Fibroblast of pulmonary artery (primary cell): ENCODE results near the gene PIEZO2.
A peak's percentile ranks its signal among the peaks of the same experiment; 100 is the strongest.

Experiments used
- DNase-seq: peaks from one replicate; pipeline ENCODE4 v3.0.0-alpha.2; 2010; ENCODE audit warnings: low read depth
- H3K4me3 ChIP-seq: replicated peaks from 2 replicates; pipeline ENCODE4 v1.5.1; 2011; ENCODE audit warnings: low read depth, mild to moderate bottlenecking, control low read depth, low read length, moderate library complexity
- TF ChIP-seq, protein P1 (sequence below): IDR thresholded peaks from 2 replicates; pipeline ENCODE4 v1.5.1; 2011; ENCODE audit warnings: mild to moderate bottlenecking, control low read depth, low read length, inconsistent platforms; ENCODE audit errors: missing control alignments

The PIEZO2 gene

DNA sequence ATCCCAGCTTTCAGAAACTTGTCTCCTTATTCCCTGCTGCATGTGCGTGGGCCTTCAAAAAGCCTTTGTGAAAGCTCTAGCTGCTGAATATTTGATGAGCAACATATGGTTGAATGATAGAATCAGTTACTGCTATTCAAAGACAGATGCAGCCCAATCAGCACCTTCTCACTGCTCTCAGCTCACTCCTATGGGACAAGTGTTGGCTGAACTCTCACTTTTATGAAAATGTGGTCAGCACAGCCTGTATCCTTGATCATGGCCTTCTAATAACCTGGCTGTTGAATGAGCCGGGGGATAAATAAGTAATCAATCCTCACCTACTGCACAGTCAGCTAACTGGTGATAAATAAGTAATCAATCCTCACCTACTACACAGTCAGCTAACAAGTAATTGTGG is 103.2 kb downstream of the PIEZO2 start:
- no peak overlapping the region for H3K4me3 ChIP-seq
- TF ChIP-seq, protein P1, sequence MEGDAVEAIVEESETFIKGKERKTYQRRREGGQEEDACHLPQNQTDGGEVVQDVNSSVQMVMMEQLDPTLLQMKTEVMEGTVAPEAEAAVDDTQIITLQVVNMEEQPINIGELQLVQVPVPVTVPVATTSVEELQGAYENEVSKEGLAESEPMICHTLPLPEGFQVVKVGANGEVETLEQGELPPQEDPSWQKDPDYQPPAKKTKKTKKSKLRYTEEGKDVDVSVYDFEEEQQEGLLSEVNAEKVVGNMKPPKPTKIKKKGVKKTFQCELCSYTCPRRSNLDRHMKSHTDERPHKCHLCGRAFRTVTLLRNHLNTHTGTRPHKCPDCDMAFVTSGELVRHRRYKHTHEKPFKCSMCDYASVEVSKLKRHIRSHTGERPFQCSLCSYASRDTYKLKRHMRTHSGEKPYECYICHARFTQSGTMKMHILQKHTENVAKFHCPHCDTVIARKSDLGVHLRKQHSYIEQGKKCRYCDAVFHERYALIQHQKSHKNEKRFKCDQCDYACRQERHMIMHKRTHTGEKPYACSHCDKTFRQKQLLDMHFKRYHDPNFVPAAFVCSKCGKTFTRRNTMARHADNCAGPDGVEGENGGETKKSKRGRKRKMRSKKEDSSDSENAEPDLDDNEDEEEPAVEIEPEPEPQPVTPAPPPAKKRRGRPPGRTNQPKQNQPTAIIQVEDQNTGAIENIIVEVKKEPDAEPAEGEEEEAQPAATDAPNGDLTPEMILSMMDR, result no peak
- no peak for DNase-seq

DNA sequence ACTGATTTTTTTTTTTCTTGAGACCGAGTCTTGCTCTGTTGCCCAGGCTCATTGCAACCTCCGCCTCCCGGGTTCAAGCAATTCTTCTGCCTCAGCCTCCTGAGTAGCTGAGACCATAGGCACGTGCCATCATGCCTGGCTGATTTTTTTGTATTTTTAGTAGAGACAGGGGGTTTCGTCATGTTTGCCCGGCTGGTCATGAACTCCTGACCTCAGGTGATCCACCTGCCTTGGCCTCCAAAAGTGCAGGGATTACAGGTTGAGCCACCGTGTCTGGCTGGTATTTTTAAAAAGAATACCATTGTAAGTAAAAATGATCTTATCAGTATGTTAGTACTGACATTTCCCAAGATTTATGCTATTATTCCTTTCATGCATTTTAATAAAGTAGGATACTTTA is 105.7 kb downstream of the PIEZO2 start:
- TF ChIP-seq, protein P1, result no peak
- H3K4me3 ChIP-seq, result no peak overlapping the region
- no peak for DNase-seq

DNA sequence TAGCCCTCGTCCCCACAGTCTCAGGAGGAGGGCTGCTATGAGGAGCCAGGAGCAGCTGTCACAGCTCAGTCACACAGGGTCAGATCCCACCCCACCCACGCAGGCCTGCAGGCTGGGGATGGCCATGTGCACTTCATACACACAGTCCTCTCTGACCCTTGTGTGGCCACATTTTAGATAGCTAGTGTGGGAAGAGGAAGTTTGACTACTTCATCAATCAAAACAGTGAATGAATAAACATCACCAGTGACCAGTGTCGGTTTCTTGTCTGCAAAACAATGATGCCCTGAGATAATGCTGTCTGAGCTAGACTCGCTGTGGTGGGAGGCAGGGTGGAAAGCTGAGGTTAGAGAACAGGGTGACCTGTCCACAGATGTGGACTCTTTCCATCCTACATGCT is 107.1 kb downstream of the PIEZO2 start:
- H3K4me3 ChIP-seq, result no peak overlapping the region
- TF ChIP-seq, protein P1, result no peak
- DNase-seq, result peak; percentile 71

DNA sequence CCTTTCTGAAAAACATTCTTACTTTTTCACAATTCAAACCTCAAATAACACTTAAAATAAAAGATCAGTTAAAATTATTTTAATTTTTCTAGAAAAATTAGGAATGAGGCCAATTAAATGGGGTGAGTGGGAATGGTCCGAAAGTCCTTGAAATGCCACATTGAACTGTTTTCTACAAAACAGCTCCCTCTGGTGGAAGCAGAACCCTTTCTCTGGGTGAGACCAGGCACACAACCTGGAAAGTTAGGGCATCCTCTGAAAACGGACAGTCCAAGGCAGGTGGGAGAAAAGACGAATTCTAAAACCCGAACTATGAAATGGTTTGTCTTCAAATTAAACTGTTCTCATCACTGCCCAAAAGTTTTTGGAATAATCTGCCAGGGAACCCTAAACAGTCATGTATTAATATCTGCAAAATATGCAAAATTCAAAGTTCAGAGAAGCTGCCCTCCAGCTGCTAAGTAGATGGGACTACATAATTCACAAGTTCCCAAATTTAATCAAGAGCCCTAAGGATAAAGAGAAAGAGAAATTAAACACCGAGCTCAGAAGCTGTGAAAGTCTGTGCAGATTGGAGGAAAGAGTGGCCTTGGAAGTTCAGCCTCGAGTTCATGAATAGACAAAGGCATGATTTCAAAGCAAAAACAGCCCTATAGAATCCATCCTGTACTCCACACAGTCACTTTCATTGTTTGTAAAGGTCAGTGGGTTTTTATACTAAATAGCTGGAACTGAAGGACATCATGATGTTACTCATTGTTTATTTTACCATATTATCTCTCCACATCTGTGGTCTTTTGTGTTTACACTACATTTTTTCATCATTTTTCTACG is 108.3 kb downstream of the PIEZO2 start:
- TF ChIP-seq, protein P1, result peak; percentile 89
- DNase-seq, result peak; percentile 78
- H3K4me3 ChIP-seq, result no peak overlapping the region

DNA sequence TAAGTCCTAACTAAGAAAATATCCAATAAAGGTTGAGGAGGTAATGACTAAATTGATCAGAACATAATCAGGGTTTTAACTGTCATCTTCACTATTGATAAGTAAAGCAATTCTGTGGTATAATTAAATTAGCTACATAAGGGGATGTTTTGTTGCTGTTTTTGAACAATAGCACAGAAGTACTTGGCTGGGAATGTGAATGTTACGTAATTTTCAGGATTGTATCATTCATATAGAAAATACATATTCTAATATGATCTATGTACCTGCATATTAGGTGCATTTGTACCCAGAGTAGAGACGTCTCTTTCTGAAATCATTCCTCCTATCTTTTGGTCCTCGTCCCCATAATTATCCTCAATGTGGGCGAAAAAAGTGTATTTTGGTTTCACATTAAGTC is 109.0 kb downstream of the PIEZO2 start:
- DNase-seq, result peak; percentile 51
- TF ChIP-seq, protein P1, result no peak
- H3K4me3 ChIP-seq, result no peak overlapping the region

DNA sequence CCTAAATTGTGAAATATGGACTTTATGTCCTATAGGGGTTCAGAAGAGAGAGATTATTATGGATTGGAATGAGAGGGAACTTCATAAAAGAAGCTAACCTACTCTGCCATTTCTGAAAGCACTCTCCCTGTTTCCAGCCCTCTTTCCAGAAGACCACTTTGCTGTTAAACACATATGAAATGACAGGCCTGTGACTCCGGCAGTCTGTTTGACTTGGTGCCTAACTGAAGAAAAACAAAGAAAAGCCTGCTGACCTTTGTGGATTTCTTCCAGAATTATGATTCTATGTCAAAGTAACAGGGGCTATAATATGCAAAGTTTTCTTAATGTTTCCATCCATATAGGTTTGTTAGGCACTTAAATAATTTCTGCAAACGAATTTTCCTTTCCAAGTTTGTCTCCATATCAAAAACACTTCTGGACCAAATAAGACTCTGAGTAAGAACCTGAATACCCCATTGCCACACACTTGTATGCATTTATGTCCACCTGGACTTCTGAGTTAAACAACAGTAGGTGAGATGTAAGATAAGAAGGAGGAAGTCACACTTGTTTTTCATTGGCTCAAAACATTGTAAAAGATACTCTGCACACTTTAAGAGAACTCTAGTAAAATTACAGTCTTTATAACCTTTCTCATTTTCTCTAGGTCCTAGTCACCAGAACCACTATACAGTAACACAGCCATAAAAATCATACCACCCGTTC is 111.7 kb downstream of the PIEZO2 start:
- H3K4me3 ChIP-seq, result no peak overlapping the region
- TF ChIP-seq, protein P1, result no peak
- DNase-seq, result no peak
